Measurements from ENCODE around the gene SPINK1. TPM values are rescaled to one million over a fixed set of nuclear protein-coding genes. Genes with fewer than 3 reads are reported as not detected.

The SPINK1 gene
- total RNA-seq, 4 donors from 2014 or later, result not detected

GRCh38 chr5:147789820-147790219 lies 41.7 kb downstream of the SPINK1 start:
- no peak for TF ChIP-seq CTCF (IDR thresholded peaks at IDR 0.05 in 4 of 5, conservative IDR thresholded peaks at IDR 0.05 in 1 of 5)
- no peak for TF ChIP-seq POLR2A (IDR thresholded peaks at IDR 0.05)
- no peaks in the 10 kb centered on the region for H3K9me3 ChIP-seq
- no peaks in the 10 kb centered on the region for H3K4me1 ChIP-seq
- H3K27me3 ChIP-seq, result peaks cover 0 to 3% (median 0%) of the 10 kb centered on the region in 3 donors
- H3K36me3 ChIP-seq, result no peaks in the 10 kb centered on the region
- in situ Hi-C loops (cut with MboI; ENCODE audit: low sequenced_read_pairs in 4 of 4), result no loop called here
- no peak for ATAC-seq
- intact Hi-C loops (cut with DNase I; ENCODE audit: low total_unique reads), result no loop called here
- DNase-seq, result no peak
- no peak overlapping the region for H3K27ac ChIP-seq
- no peak overlapping the region for H3K4me3 ChIP-seq

GRCh38 chr5:147788023-147788422 lies 43.4 kb downstream of the SPINK1 start:
- no peak for TF ChIP-seq POLR2A (IDR thresholded peaks at IDR 0.05)
- TF ChIP-seq CTCF (IDR thresholded peaks at IDR 0.05 in 4 of 5, conservative IDR thresholded peaks at IDR 0.05 in 1 of 5), result no peak
- H3K4me3 ChIP-seq, result no peak overlapping the region
- peaks cover 0 to 3% (median 0%) of the 10 kb centered on the region in 3 donors for H3K27me3 ChIP-seq
- H3K9me3 ChIP-seq, result no peaks in the 10 kb centered on the region
- H3K27ac ChIP-seq, result no peak overlapping the region
- in situ Hi-C loops (cut with MboI; ENCODE audit: low sequenced_read_pairs in 4 of 4), result no loop called here
- ATAC-seq (no peak), DNase-seq (no peak)
- intact Hi-C loops (cut with DNase I; ENCODE audit: low total_unique reads), result no loop called here
- H3K4me1 ChIP-seq, result no peaks in the 10 kb centered on the region
- H3K36me3 ChIP-seq, result no peaks in the 10 kb centered on the region

- in situ Hi-C loops (cut with MboI; ENCODE audit: low sequenced_read_pairs in 4 of 4) (no loop called here), intact Hi-C loops (cut with DNase I; ENCODE audit: low total_unique reads) (no loop called here)
- Histone ChIP-seq H3K4me1 (no peaks in the 10 kb centered on the region), H3K27me3 (peaks cover 0 to 3% (median 0%) of the 10 kb centered on the region in 3 donors), H3K36me3 (no peaks in the 10 kb centered on the region), H3K4me3 (no peak overlapping the region), H3K9me3 (no peaks in the 10 kb centered on the region), H3K27ac (no peak overlapping the region)
- ATAC-seq, result no peak
- no peak for DNase-seq
- TF ChIP-seq CTCF (IDR thresholded peaks at IDR 0.05 in 4 of 5, conservative IDR thresholded peaks at IDR 0.05 in 1 of 5) (no peak), POLR2A (IDR thresholded peaks at IDR 0.05) (no peak)
These were observed 45.3 kb downstream of the SPINK1 start for GRCh38 chr5:147786142-147786541.

- intact Hi-C loops (cut with DNase I; ENCODE audit: low total_unique reads), result no loop called here
- Histone ChIP-seq H3K9me3 (no peaks in the 10 kb centered on the region), H3K27me3 (peaks cover 0 to 3% (median 0%) of the 10 kb centered on the region in 3 donors), H3K4me1 (no peaks in the 10 kb centered on the region), H3K36me3 (no peaks in the 10 kb centered on the region), H3K4me3 (no peak overlapping the region), H3K27ac (no peak overlapping the region)
- DNase-seq, result no peak
- in situ Hi-C loops (cut with MboI; ENCODE audit: low sequenced_read_pairs in 4 of 4), result no loop called here
- TF ChIP-seq POLR2A (IDR thresholded peaks at IDR 0.05), result no peak
- no peak for ATAC-seq
These were observed 47.1 kb downstream of the SPINK1 start for GRCh38 chr5:147784146-147784987.

GRCh38 chr5:147782110-147783028 lies 49.1 kb downstream of the SPINK1 start, which contains the start of gene JAKMIP2:
Gene JAKMIP2, minus strand, starts transcription at chr5:147782728. Its CDS starts 110,922 bp downstream, at chr5:147671806.
- intact Hi-C loops (cut with DNase I; ENCODE audit: low total_unique reads) (no loop called here), in situ Hi-C loops (cut with MboI; ENCODE audit: low sequenced_read_pairs in 4 of 4) (no loop called here)
- H3K4me3 ChIP-seq, result no peak within 1 kb of the TSS
- no peak for TF ChIP-seq CTCF (IDR thresholded peaks at IDR 0.05 in 4 of 5, conservative IDR thresholded peaks at IDR 0.05 in 1 of 5)
- TF ChIP-seq POLR2A (IDR thresholded peaks at IDR 0.05), result no peak
- no peaks in the 10 kb centered on the region for H3K4me1 ChIP-seq
- DNase-seq (peak; percentile 8 to 35), ATAC-seq (no peak)
- no peaks in the 10 kb centered on the region for H3K36me3 ChIP-seq
- no peaks in the 10 kb centered on the region for H3K9me3 ChIP-seq
- peaks cover 0 to 3% (median 0%) of the 10 kb centered on the region in 3 donors for H3K27me3 ChIP-seq
- H3K27ac ChIP-seq, result no peak within 1 kb of the TSS
